Type B pancreatic cell (in vitro differentiated cells): ENCODE results near the gene LRRC1. TPM values are rescaled to one million over a fixed set of nuclear protein-coding genes. Genes with fewer than 3 reads are reported as not detected.

ENCODE experiments used
- DNase-seq: peaks from one replicate; pipeline ENCODE4 v3.0.0; 2021; ENCODE audit warnings: mixed read lengths; ENCODE audit not compliant: unreplicated experiment; ENCODE audit errors: extremely low spot score
- H3K27ac Mint-ChIP-seq: 2 replicates; pipeline ENCODE4 v1.8.0; 2021; ENCODE audit warnings: mild to moderate bottlenecking, mixed read lengths
- H3K27me3 Mint-ChIP-seq: 2 replicates; pipeline ENCODE4 v1.8.0; 2021; ENCODE audit warnings: mixed read lengths
- H3K36me3 Mint-ChIP-seq: 2 replicates; pipeline ENCODE4 v1.8.0; 2021; ENCODE audit warnings: mixed read lengths
- H3K4me1 Mint-ChIP-seq: one replicate; pipeline ENCODE4 v1.8.0; 2021; ENCODE audit warnings: mixed read lengths; ENCODE audit not compliant: unreplicated experiment
- H3K4me3 Mint-ChIP-seq: 2 replicates; pipeline ENCODE4 v1.8.0; 2021; ENCODE audit warnings: mild to moderate bottlenecking, mixed read lengths
- H3K9me3 Mint-ChIP-seq: 2 replicates; pipeline ENCODE4 v1.8.0; 2021; ENCODE audit warnings: mixed read lengths
- total RNA-seq: library from RNA; stranded (reverse); gene quantifications from 2 replicates; pipeline ENCODE4 v1.2.1, GENCODE V29; 2021; ENCODE audit warnings: low replicate concordance
- TF ChIP-seq, protein P1 (sequence below): fragments of 200-600 bp; sonication (generic); conservative IDR thresholded peaks from 2 replicates; pipeline ENCODE4 v1.5.0; 2021; ENCODE audit warnings: antibody characterized with exemption, mild to moderate bottlenecking

LRRC1 gene
- total RNA-seq, 1 donor from 2014 or later = 28.9 TPM

DNA sequence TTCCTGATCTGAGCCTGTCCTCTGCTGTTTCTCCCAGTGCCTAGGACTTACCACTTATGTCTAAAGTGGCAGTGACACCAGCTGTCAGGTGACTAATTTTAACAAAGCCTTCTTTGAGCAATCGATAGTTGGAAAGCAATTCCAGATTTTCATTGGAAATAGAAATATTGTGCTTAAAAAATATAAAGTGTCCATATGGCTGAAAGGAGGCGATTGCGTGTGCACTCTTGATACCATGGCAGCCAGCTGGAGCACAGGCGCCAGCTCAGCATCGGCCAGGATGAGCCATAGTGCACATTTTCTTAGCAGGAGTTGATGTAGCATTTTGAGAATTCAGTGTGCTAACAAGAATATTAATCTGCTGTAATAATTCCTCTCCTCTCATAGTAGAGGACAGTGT is 70.0 kb downstream of the LRRC1 start:
- H3K4me3 Mint-ChIP-seq = no peak overlapping the region
- no peak overlapping the region for H3K27ac Mint-ChIP-seq
- TF ChIP-seq, protein P1, sequence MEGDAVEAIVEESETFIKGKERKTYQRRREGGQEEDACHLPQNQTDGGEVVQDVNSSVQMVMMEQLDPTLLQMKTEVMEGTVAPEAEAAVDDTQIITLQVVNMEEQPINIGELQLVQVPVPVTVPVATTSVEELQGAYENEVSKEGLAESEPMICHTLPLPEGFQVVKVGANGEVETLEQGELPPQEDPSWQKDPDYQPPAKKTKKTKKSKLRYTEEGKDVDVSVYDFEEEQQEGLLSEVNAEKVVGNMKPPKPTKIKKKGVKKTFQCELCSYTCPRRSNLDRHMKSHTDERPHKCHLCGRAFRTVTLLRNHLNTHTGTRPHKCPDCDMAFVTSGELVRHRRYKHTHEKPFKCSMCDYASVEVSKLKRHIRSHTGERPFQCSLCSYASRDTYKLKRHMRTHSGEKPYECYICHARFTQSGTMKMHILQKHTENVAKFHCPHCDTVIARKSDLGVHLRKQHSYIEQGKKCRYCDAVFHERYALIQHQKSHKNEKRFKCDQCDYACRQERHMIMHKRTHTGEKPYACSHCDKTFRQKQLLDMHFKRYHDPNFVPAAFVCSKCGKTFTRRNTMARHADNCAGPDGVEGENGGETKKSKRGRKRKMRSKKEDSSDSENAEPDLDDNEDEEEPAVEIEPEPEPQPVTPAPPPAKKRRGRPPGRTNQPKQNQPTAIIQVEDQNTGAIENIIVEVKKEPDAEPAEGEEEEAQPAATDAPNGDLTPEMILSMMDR = no peak
- H3K4me1 Mint-ChIP-seq = peaks cover 30% of the 10 kb centered on the region
- no peaks in the 10 kb centered on the region for H3K9me3 Mint-ChIP-seq
- H3K36me3 Mint-ChIP-seq = peaks cover 4% of the 10 kb centered on the region
- no peaks in the 10 kb centered on the region for H3K27me3 Mint-ChIP-seq
- DNase-seq = no peak

DNA sequence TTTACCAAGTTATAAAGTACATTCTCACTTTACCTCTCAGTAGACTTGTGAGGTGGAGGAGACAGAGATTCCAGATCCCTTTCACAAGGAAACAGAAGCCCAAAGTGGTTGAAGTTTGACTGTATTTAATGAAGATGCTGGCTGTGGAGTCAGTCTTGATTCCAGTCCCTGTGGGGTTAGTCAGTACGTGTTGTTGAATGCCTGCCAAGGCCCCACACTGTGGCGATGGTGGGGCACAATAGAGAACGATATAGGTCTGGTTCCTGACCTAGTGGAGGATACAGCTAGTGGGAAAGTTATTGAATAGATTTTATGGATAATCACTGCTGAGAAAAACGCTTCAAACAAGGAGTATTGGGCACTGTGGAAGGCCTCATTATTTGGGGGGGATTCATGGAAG is 71.4 kb downstream of the LRRC1 start:
- TF ChIP-seq, protein P1 = no peak
- DNase-seq = no peak
- H3K9me3 Mint-ChIP-seq = peaks cover 3% of the 10 kb centered on the region
- H3K36me3 Mint-ChIP-seq = peaks cover 6% of the 10 kb centered on the region
- H3K4me1 Mint-ChIP-seq = peaks cover 36% of the 10 kb centered on the region
- no peak overlapping the region for H3K27ac Mint-ChIP-seq
- no peak overlapping the region for H3K4me3 Mint-ChIP-seq
- H3K27me3 Mint-ChIP-seq = no peaks in the 10 kb centered on the region

DNA sequence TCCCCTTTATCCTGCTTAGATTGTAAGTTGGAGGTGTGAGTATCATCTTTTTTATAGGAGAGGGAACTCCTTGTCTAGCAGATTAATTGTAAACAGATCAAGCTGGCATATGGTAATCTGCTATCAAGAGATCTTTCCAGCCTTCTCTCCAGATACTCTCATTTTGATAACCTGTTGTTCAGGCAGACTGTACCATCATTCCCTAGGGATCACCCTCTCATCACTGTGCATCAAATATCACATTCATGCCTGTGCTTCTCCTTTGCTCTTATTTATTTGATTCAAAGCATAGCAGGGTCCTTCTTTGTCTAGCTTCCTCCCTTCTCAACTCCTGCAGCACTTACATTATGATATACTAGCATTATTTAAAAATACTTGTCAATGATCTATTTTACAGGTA is 73.8 kb downstream of the LRRC1 start:
- DNase-seq = no peak
- H3K4me1 Mint-ChIP-seq = peaks cover 20% of the 10 kb centered on the region
- H3K27me3 Mint-ChIP-seq = no peaks in the 10 kb centered on the region
- TF ChIP-seq, protein P1 = no peak
- peaks cover 14% of the 10 kb centered on the region for H3K36me3 Mint-ChIP-seq
- peaks cover 4% of the 10 kb centered on the region for H3K9me3 Mint-ChIP-seq
- no peak overlapping the region for H3K27ac Mint-ChIP-seq
- H3K4me3 Mint-ChIP-seq = no peak overlapping the region

DNA sequence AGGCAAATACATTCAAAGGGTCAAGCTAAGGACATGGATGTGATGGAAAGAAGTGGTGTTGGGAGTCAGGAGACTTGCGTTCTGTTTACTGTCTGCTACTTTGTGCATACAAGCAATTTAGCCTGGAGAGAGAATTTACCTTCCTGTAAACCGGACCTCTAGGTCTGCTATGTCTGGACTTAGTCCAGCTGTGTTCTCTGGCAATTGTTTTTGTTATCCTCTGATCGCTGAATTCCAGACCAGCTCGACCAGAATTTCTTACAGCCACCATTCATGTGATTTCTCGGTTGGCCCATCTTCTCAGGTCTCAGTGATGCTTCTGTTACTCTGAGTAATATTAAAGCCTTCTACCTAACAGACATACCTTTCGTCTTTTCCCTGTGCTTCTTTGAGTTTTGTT is 75.2 kb downstream of the LRRC1 start:
- no peak for DNase-seq
- TF ChIP-seq, protein P1 = no peak
- H3K27me3 Mint-ChIP-seq = no peaks in the 10 kb centered on the region
- H3K27ac Mint-ChIP-seq = peak overlapping the region; percentile 12
- peaks cover 13% of the 10 kb centered on the region for H3K4me1 Mint-ChIP-seq
- H3K36me3 Mint-ChIP-seq = peaks cover 16% of the 10 kb centered on the region
- peaks cover 4% of the 10 kb centered on the region for H3K9me3 Mint-ChIP-seq
- no peak overlapping the region for H3K4me3 Mint-ChIP-seq

DNA sequence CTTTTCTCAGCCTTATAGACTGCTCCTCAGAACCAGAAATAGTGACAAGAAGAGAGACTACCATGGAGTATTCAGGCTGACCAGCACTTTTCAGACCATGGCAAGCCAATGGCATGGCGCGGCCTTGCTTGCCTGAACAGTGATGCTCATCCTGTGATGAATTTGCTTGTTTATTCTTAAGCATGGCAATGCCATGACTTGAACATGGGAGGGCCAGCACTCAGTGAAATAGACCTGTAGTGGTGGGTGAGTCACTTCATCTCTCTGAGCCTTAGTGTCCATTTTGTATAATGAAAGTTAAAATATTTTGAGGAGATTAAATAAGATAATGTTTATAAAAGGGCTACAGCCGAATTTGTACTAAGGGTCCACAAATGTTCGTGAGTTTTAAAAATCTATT is 79.1 kb downstream of the LRRC1 start:
- Mint-ChIP-seq H3K4me3 (no peak overlapping the region), H3K9me3 (peaks cover 4% of the 10 kb centered on the region), H3K4me1 (peaks cover 9% of the 10 kb centered on the region), H3K36me3 (peaks cover 17% of the 10 kb centered on the region), H3K27ac (no peak overlapping the region), H3K27me3 (no peaks in the 10 kb centered on the region)
- DNase-seq = no peak
- TF ChIP-seq, protein P1 = no peak

DNA sequence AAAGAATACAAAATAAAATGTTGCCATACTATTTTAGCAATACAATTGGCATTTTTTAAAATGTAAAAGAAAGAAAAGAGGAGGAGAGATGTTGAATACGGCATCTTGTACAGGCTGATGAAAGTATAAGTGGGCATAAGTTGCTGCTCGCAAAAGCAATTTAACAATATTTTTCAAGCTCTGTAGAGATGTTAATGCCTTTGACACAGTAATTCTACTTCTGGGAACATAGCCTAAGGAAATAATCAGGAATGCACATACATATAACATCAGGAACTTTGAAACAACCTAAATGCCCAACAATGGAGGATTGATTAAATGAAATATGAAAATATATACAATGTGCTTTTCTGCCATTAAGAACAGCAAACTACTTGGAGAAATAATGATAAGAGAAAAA is 80.2 kb downstream of the LRRC1 start:
- peaks cover 4% of the 10 kb centered on the region for H3K9me3 Mint-ChIP-seq
- no peak overlapping the region for H3K4me3 Mint-ChIP-seq
- DNase-seq = no peak
- no peaks in the 10 kb centered on the region for H3K27me3 Mint-ChIP-seq
- peaks cover 17% of the 10 kb centered on the region for H3K36me3 Mint-ChIP-seq
- TF ChIP-seq, protein P1 = no peak
- peaks cover 6% of the 10 kb centered on the region for H3K4me1 Mint-ChIP-seq
- no peak overlapping the region for H3K27ac Mint-ChIP-seq
